Measurements from ENCODE around the gene XRCC1.

DNA sequence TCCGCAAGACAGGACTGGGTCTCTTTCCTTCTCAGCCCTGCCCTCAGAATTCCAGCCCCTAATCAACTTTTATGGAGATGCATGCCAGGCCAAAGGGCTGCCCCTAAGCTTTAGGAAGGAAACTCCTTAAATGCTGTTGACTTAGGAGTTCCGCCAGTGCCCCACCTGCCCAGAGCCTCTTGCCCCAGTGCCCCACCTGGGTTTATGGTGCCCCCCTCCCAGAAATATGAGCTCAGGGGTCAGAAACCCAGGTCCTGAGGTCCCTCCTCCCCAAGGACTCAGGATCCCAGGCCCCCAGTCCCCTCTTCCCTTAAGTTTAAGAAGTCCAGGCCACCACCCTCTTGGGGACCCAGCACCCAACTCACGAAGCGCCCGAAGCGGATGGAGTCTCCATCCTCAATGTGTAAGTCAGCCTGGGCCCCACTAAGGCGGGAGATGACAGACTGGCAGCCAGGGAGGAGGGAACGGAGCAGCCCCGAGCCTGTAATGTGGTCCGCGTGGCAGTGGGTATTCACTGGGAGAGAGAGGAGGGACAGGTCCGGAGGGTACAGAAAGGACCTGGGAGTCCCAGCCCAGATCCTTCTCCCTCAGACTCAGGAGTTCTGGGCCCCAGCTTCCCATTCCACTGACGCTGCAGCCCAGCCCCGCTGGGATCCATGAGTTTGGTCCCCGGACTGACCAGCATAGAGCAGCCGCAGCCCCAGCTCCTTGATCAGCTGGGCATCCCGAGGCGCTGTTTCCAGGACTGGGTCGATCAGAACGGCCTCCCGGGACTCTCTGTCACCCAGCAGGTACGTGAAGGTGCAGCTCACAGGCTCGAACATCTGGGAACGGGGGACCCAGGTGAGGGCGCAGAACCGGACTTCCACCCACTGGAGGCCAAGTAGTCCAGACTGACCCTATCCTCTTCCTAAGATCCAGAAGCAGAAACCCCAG, 49.2 kb downstream of the XRCC1 start:
- TF ChIP-seq EZH2 (IDR thresholded peaks at IDR 0.05; ENCODE audit: borderline replicate concordance, insufficient read depth, low read length, poor library complexity, severe bottlenecking) (no peak), TAF1 (IDR thresholded peaks at IDR 0.05; ENCODE audit: low read depth) (no peak), EP300 (conservative IDR thresholded peaks at IDR 0.05; ENCODE audit: poor library complexity, severe bottlenecking) (no peak)
- TF ChIP-seq, protein P1, sequence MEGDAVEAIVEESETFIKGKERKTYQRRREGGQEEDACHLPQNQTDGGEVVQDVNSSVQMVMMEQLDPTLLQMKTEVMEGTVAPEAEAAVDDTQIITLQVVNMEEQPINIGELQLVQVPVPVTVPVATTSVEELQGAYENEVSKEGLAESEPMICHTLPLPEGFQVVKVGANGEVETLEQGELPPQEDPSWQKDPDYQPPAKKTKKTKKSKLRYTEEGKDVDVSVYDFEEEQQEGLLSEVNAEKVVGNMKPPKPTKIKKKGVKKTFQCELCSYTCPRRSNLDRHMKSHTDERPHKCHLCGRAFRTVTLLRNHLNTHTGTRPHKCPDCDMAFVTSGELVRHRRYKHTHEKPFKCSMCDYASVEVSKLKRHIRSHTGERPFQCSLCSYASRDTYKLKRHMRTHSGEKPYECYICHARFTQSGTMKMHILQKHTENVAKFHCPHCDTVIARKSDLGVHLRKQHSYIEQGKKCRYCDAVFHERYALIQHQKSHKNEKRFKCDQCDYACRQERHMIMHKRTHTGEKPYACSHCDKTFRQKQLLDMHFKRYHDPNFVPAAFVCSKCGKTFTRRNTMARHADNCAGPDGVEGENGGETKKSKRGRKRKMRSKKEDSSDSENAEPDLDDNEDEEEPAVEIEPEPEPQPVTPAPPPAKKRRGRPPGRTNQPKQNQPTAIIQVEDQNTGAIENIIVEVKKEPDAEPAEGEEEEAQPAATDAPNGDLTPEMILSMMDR (IDR thresholded peaks at IDR 0.05; ENCODE audit: poor library complexity, severe bottlenecking) = no peak

Data from neural cell (in vitro differentiated cells).